Measurements from ENCODE around the gene GMEB1.
"Not testable (repeated sequence)": the region's sequence is repeated elsewhere in the genome, so short reads cannot be mapped to it uniquely, and the experiment has no call there.

Gene GMEB1

GRCh38 chr1:28655448-28656311 lies 12.9 kb upstream of the GMEB1 start:
- not testable (repeated sequence) for H3K4me1 Mint-ChIP-seq, H3K9me3 Mint-ChIP-seq, H3K27ac Mint-ChIP-seq, ATAC-seq, H3K27me3 Mint-ChIP-seq, H3K36me3 Mint-ChIP-seq, H3K4me3 Mint-ChIP-seq

- no peak for ATAC-seq
- Mint-ChIP-seq H3K36me3 (no peaks in the 10 kb centered on the region), H3K27me3 (no peaks in the 10 kb centered on the region)
These were observed 12.2 kb upstream of the GMEB1 start for GRCh38 chr1:28656335-28656734.

GRCh38 chr1:28663871-28664470 lies 4.6 kb upstream of the GMEB1 start:
- Mint-ChIP-seq H3K27me3 (no peaks in the 10 kb centered on the region), H3K4me1 (peaks cover 6% of the 10 kb centered on the region), H3K36me3 (no peaks in the 10 kb centered on the region), H3K27ac (peak overlapping the region; percentile 9), H3K4me3 (no peak overlapping the region), H3K9me3 (no peaks in the 10 kb centered on the region)
- ATAC-seq, result no peak

More at GRCh38 chr1:28656335-28656734, 12.2 kb upstream of the GMEB1 start:
- H3K9me3 Mint-ChIP-seq, result no peaks in the 10 kb centered on the region
- no peak overlapping the region for H3K4me3 Mint-ChIP-seq
- H3K4me1 Mint-ChIP-seq, result no peaks in the 10 kb centered on the region
- H3K27ac Mint-ChIP-seq, result no peak overlapping the region

GRCh38 chr1:28666806-28667205 lies 1.8 kb upstream of the GMEB1 start:
- ATAC-seq, result no peak

DNA sequence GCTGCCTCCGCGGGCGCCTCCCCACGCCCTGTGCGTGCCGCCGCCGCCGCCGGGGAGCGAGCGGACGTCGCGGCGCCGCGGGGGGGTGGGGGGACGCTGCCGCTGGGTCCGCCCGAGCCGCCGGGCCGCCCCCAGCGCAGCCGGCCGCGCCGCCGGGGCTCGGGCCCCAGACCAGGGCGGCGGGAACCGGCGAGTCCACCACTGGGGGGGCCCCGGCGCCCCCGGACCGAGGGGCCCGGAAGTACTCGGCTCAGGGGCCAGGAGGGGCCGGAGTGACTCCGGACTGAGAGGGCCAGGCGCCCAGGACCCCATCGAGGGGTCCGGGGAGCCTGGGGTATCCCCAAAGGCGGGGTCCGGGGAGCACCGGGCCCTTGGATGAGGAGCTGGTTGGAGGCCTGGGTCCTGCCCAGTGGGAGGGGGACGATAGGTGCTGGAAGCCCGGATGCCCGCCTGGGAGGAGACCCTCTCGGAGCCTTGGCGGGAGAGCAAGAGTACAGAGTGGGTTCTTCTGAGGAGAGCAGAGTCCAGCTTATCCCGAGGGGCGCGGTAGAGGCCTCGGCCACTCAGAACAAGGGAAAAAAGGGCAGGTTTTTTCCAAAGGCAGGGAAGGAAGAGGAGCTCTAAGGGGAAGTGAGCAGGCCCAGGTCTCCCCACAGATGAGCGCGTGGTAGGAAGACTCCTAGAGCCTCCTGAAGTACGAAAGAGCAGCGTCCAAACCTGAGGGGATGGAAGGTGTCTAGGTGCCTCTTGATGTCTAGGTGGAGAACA lies 556 bp downstream of the GMEB1 start:
- ATAC-seq, result peak; percentile 86
- H3K4me3 Mint-ChIP-seq, result peak overlapping the region; percentile 99

More at GRCh38 chr1:28666806-28667205, 1.8 kb upstream of the GMEB1 start:
- H3K27me3 Mint-ChIP-seq, result no peaks in the 10 kb centered on the region
- peaks cover 10% of the 10 kb centered on the region for H3K4me1 Mint-ChIP-seq
- no peak overlapping the region for H3K27ac Mint-ChIP-seq
- no peaks in the 10 kb centered on the region for H3K36me3 Mint-ChIP-seq
- H3K4me3 Mint-ChIP-seq, result peak overlapping the region; percentile 43
- no peaks in the 10 kb centered on the region for H3K9me3 Mint-ChIP-seq

GRCh38 chr1:28671254-28671780 lies 2.7 kb downstream of the GMEB1 start:
- Mint-ChIP-seq H3K27ac (no peak overlapping the region), H3K27me3 (no peaks in the 10 kb centered on the region), H3K4me1 (peaks cover 17% of the 10 kb centered on the region), H3K4me3 (no peak overlapping the region), H3K36me3 (peaks cover 5% of the 10 kb centered on the region), H3K9me3 (no peaks in the 10 kb centered on the region)
- ATAC-seq, result no peak

More for the DNA sequence above, 556 bp downstream of the GMEB1 start:
- Mint-ChIP-seq H3K9me3 (no peaks in the 10 kb centered on the region), H3K4me1 (peaks cover 17% of the 10 kb centered on the region), H3K36me3 (no peaks in the 10 kb centered on the region), H3K27me3 (no peaks in the 10 kb centered on the region), H3K27ac (peak overlapping the region; percentile 94)

GRCh38 chr1:28672971-28673370 lies 4.4 kb downstream of the GMEB1 start:
- H3K27me3 Mint-ChIP-seq, H3K27ac Mint-ChIP-seq, ATAC-seq, H3K9me3 Mint-ChIP-seq, H3K4me3 Mint-ChIP-seq, H3K36me3 Mint-ChIP-seq: not testable (repeated sequence)
- peaks cover 16% of the 10 kb centered on the region for H3K4me1 Mint-ChIP-seq

DNA sequence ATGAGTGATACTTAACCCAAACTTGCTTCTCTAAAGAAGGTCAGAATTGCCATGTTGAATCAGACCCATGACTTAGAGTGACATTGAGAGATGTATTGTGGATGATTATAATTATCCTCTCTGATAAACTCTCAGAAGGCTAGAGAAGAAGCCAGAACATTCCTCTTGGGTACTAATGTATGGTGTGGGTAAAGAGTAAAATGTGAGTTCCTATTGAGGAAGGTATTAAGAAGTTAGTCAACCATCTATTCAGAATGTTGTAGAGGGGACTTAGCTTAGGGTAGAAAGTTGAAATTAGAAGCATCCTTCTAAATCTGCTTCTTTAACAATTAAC lies 7.3 kb downstream of the GMEB1 start:
- H3K36me3 Mint-ChIP-seq, result peaks cover 5% of the 10 kb centered on the region
- H3K9me3 Mint-ChIP-seq, result no peaks in the 10 kb centered on the region
- no peak for ATAC-seq
- no peak overlapping the region for H3K4me3 Mint-ChIP-seq
- H3K27me3 Mint-ChIP-seq, result no peaks in the 10 kb centered on the region
- no peak overlapping the region for H3K27ac Mint-ChIP-seq
- H3K4me1 Mint-ChIP-seq, result peaks cover 8% of the 10 kb centered on the region

DNA sequence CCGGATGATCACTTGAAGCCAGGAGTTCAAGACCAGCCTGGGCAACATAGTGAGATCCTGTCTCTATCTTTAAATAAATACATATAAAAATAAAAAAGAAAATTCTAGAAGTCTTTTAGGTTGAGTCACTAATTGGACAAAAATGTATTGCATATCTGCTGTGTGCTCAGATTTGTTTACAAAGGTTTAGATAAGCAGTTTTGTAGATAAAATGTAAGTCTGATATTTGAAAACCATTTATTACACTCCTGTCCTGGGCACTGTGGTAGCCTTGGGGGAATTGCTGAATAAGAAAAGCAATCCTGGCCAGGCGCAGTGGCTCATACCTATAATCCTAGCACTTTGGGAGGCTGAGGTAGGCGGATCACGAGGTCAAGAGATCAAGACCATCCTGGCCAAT lies 11.6 kb downstream of the GMEB1 start:
- no peaks in the 10 kb centered on the region for H3K27me3 Mint-ChIP-seq
- no peak overlapping the region for H3K4me3 Mint-ChIP-seq
- no peaks in the 10 kb centered on the region for H3K4me1 Mint-ChIP-seq
- H3K36me3 Mint-ChIP-seq, result peaks cover 34% of the 10 kb centered on the region
- ATAC-seq, result no peak
- H3K9me3 Mint-ChIP-seq, result no peaks in the 10 kb centered on the region
- H3K27ac Mint-ChIP-seq, result no peak overlapping the region

DNA sequence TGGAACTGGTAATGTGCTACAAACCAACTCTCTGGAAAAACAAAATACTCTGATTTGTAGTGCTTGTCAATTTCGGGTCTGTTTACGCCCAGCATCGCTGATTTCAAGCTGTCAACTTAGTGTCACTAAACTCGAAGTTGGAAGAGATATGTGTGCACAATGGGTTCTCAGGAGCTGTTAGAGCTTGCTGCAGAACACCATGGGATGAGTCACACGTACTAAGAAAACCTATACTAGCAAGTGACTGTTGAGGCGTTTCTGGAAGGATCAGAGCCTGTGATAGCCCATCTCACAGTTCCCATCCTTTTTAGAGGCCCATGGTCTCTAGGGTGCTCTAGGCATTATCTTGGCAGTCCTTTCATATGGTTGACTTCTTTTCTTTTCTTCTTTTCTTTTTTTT lies 14.3 kb downstream of the GMEB1 start:
- H3K4me1 Mint-ChIP-seq, result no peaks in the 10 kb centered on the region
- no peak for ATAC-seq
- H3K4me3 Mint-ChIP-seq, result no peak overlapping the region
- peaks cover 44% of the 10 kb centered on the region for H3K36me3 Mint-ChIP-seq
- no peaks in the 10 kb centered on the region for H3K27me3 Mint-ChIP-seq
- no peaks in the 10 kb centered on the region for H3K9me3 Mint-ChIP-seq
- H3K27ac Mint-ChIP-seq, result no peak overlapping the region

GRCh38 chr1:28684937-28685336 lies 16.4 kb downstream of the GMEB1 start:
- H3K9me3 Mint-ChIP-seq, result no peaks in the 10 kb centered on the region
- no peak overlapping the region for H3K27ac Mint-ChIP-seq
- ATAC-seq, result no peak
- H3K4me3 Mint-ChIP-seq, result no peak overlapping the region
- H3K27me3 Mint-ChIP-seq, result no peaks in the 10 kb centered on the region
- H3K4me1 Mint-ChIP-seq, result no peaks in the 10 kb centered on the region
- H3K36me3 Mint-ChIP-seq, result peaks cover 47% of the 10 kb centered on the region

- H3K27me3 Mint-ChIP-seq, ATAC-seq, H3K27ac Mint-ChIP-seq, H3K9me3 Mint-ChIP-seq, H3K4me1 Mint-ChIP-seq, H3K4me3 Mint-ChIP-seq: not testable (repeated sequence)
- peaks cover 28% of the 10 kb centered on the region for H3K36me3 Mint-ChIP-seq
These were observed 23.0 kb downstream of the GMEB1 start for GRCh38 chr1:28691627-28692026.

DNA sequence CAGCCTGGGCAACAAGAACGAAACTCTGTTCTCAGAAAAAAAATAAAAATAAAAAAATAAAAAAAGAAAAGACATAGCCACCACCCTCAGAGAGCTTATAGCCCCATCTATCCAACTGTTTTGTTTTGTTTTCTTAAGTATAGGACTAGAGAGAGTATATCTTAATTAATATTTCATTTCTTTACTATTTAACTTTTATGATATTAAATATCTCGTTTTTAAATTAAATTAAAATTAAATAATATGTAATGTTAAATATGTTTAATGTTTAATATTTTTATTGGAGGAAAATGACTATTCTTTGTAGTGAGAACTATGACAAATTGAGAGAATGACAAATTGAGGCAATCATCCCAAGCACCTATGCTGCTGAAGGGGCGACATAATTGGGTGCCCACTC lies 35.0 kb downstream of the GMEB1 start:
- Mint-ChIP-seq H3K9me3 (no peaks in the 10 kb centered on the region), H3K4me3 (no peak overlapping the region), H3K27ac (no peak overlapping the region), H3K4me1 (no peaks in the 10 kb centered on the region), H3K27me3 (no peaks in the 10 kb centered on the region), H3K36me3 (peaks cover 35% of the 10 kb centered on the region)
- ATAC-seq, result no peak

GRCh38 chr1:28716336-28716735 lies 47.8 kb downstream of the GMEB1 start:
- Mint-ChIP-seq H3K27ac (no peak overlapping the region), H3K4me1 (peaks cover 6% of the 10 kb centered on the region), H3K27me3 (no peaks in the 10 kb centered on the region), H3K4me3 (no peak overlapping the region), H3K36me3 (peaks cover 38% of the 10 kb centered on the region), H3K9me3 (no peaks in the 10 kb centered on the region)
- no peak for ATAC-seq

DNA sequence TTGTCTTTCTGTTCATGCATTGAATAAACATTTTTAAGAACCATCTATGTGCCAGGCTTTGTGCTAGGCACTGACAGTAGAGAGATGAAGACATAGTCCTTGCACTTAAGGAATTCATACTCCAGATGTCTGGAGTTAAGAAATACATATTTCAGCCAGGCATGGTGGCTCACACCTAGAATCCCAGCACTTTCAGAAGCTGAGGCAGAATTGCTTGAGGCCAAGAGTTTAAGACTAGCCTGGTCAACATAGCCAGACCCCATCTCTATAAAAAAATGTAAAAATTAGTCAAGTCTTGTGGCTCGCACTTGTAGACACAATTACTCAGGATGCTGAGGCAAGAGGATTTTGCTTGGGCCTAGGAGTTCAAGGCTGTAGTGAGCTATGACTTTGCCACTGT lies 49.6 kb downstream of the GMEB1 start:
- ATAC-seq, result no peak
- peaks cover 20% of the 10 kb centered on the region for H3K36me3 Mint-ChIP-seq
- H3K9me3 Mint-ChIP-seq, result no peaks in the 10 kb centered on the region
- H3K4me1 Mint-ChIP-seq, result peaks cover 6% of the 10 kb centered on the region
- no peaks in the 10 kb centered on the region for H3K27me3 Mint-ChIP-seq
- H3K4me3 Mint-ChIP-seq, result no peak overlapping the region
- no peak overlapping the region for H3K27ac Mint-ChIP-seq

Data from stimulated activated memory B cell treated with anti-CD40 and anti-IgM and Interleukin-4, amounts not matched to agents 10 μg/mL and 1 μg/mL and 100 μg/mL, for 72 hours (primary cell).